ENCODE results near the gene KCNIP1. TPM values are rescaled to one million over a fixed set of nuclear protein-coding genes. Genes with fewer than 3 reads are reported as not detected.

Gene KCNIP1
- polyA plus RNA-seq, 1 of the 3 experiments (the other 2 are of a cell fraction), result 1.3 TPM

- H3K27me3 ChIP-seq (ENCODE audit: insufficient read depth), result no peaks in the 10 kb centered on the region
- H3F3A ChIP-seq (replicated peaks; ENCODE audit: insufficient read depth), result no peaks in the 10 kb centered on the region
- H4K20me1 ChIP-seq (ENCODE audit: insufficient read depth), result no peaks in the 10 kb centered on the region
- no peaks in the 10 kb centered on the region for H3K36me3 ChIP-seq (replicated peaks in 1 of 2; ENCODE audit: control insufficient read depth in 1 of 2, insufficient read depth in 2 of 2, low read length in 1 of 2)
- CTCF ChIA-PET, result interaction anchor here (0.5 to 14.2 kb wide), 44 partner anchors 9 to 640 kb away, joined by 3 to 511 read pairs (median 5); partner anchors contain the start of gene GABRP
- H3K4me1 ChIP-seq (ENCODE audit: control insufficient read depth in 1 of 2, insufficient read depth in 2 of 2, low read depth in 1 of 2, low read length in 1 of 2), result peaks cover 0 to 42% of the 10 kb centered on the region in 2 experiments; a peak in 2 of 4 replicates
- POLR2A ChIA-PET, result interaction anchor here (2.9 kb wide), 1 partner anchor 48 kb away, joined by 12 read pairs; no protein-coding TSS in a partner anchor
- peak overlapping the region; percentile 81; the same call in 1 of the 2 replicates for H3K4me2 ChIP-seq
- no peak overlapping the region for H3K9ac ChIP-seq
- H2AFZ ChIP-seq (ENCODE audit: low read depth), result no peak overlapping the region
- H3K27ac ChIP-seq (ENCODE audit: low read depth in 2 of 2, low read length in 1 of 2), result no peak overlapping the region
- DNase-seq, result no peak
- no peaks in the 10 kb centered on the region for H3K9me3 ChIP-seq
- 21% methylated on average over 12 of the region's 12 CpGs for WGBS (ENCODE audit: low lambda C conversion rate)
- H3K4me3 ChIP-seq (ENCODE audit: low read depth in 2 of 2, low read length in 1 of 2), result no peak overlapping the region
- H3K9me2 ChIP-seq, result no peaks in the 10 kb centered on the region
- TF ChIP-seq REST (IDR thresholded peaks at IDR 0.05; ENCODE audit: low read depth, low read length), result no peak
- TF ChIP-seq, protein P1, sequence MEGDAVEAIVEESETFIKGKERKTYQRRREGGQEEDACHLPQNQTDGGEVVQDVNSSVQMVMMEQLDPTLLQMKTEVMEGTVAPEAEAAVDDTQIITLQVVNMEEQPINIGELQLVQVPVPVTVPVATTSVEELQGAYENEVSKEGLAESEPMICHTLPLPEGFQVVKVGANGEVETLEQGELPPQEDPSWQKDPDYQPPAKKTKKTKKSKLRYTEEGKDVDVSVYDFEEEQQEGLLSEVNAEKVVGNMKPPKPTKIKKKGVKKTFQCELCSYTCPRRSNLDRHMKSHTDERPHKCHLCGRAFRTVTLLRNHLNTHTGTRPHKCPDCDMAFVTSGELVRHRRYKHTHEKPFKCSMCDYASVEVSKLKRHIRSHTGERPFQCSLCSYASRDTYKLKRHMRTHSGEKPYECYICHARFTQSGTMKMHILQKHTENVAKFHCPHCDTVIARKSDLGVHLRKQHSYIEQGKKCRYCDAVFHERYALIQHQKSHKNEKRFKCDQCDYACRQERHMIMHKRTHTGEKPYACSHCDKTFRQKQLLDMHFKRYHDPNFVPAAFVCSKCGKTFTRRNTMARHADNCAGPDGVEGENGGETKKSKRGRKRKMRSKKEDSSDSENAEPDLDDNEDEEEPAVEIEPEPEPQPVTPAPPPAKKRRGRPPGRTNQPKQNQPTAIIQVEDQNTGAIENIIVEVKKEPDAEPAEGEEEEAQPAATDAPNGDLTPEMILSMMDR (IDR thresholded peaks at IDR 0.05), result no peak
- no peak for TF ChIP-seq SMC3 (IDR thresholded peaks at IDR 0.05; ENCODE audit: low read depth, low read length)
- no peak for TF ChIP-seq FOSL2 (IDR thresholded peaks at IDR 0.05; ENCODE audit: borderline replicate concordance, low read depth)
- TF ChIP-seq CHD2 (IDR thresholded peaks at IDR 0.05; ENCODE audit: low read length, partially characterized antibody), result no peak
- TF ChIP-seq, protein P2, sequence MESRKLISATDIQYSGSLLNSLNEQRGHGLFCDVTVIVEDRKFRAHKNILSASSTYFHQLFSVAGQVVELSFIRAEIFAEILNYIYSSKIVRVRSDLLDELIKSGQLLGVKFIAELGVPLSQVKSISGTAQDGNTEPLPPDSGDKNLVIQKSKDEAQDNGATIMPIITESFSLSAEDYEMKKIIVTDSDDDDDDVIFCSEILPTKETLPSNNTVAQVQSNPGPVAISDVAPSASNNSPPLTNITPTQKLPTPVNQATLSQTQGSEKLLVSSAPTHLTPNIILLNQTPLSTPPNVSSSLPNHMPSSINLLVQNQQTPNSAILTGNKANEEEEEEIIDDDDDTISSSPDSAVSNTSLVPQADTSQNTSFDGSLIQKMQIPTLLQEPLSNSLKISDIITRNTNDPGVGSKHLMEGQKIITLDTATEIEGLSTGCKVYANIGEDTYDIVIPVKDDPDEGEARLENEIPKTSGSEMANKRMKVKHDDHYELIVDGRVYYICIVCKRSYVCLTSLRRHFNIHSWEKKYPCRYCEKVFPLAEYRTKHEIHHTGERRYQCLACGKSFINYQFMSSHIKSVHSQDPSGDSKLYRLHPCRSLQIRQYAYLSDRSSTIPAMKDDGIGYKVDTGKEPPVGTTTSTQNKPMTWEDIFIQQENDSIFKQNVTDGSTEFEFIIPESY (IDR thresholded peaks at IDR 0.05; ENCODE audit: borderline replicate concordance, low read depth), result no peak
- no peak for TF ChIP-seq MXI1 (IDR thresholded peaks at IDR 0.05; ENCODE audit: low read depth, low read length)
- TF ChIP-seq TCF12 (IDR thresholded peaks at IDR 0.05), result no peak
- no peak for TF ChIP-seq MAX (IDR thresholded peaks at IDR 0.05; ENCODE audit: low read depth)
- TF ChIP-seq ELF1 (IDR thresholded peaks at IDR 0.05), result no peak
- TF ChIP-seq NRF1 (IDR thresholded peaks at IDR 0.05; ENCODE audit: low read depth, low read length), result no peak
- TF ChIP-seq, protein P3, sequence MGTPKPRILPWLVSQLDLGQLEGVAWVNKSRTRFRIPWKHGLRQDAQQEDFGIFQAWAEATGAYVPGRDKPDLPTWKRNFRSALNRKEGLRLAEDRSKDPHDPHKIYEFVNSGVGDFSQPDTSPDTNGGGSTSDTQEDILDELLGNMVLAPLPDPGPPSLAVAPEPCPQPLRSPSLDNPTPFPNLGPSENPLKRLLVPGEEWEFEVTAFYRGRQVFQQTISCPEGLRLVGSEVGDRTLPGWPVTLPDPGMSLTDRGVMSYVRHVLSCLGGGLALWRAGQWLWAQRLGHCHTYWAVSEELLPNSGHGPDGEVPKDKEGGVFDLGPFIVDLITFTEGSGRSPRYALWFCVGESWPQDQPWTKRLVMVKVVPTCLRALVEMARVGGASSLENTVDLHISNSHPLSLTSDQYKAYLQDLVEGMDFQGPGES (IDR thresholded peaks at IDR 0.05; ENCODE audit: low read depth, low read length), result no peak
- no peak for TF ChIP-seq EZH2phosphoT487 (IDR thresholded peaks at IDR 0.05; ENCODE audit: borderline replicate concordance, low read depth)
- TF ChIP-seq FOXJ3 (CRISPR knock-in tag; IDR thresholded peaks at IDR 0.05), result no peak
- TF ChIP-seq GABPA (IDR thresholded peaks at IDR 0.05; ENCODE audit: low read depth), result no peak
- no peak for TF ChIP-seq MEF2A (IDR thresholded peaks at IDR 0.05; ENCODE audit: borderline replicate concordance, low read depth)
- TF ChIP-seq, protein P4, sequence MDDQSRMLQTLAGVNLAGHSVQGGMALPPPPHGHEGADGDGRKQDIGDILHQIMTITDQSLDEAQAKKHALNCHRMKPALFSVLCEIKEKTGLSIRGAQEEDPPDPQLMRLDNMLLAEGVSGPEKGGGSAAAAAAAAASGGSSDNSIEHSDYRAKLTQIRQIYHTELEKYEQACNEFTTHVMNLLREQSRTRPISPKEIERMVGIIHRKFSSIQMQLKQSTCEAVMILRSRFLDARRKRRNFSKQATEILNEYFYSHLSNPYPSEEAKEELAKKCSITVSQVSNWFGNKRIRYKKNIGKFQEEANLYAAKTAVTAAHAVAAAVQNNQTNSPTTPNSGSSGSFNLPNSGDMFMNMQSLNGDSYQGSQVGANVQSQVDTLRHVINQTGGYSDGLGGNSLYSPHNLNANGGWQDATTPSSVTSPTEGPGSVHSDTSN (IDR thresholded peaks at IDR 0.05), result no peak
- no peak for TF ChIP-seq JUND (IDR thresholded peaks at IDR 0.05)
- no peaks in the 10 kb centered on the region for H3K79me2 ChIP-seq (ENCODE audit: insufficient read depth)
Observed at GRCh38 chr5:170743876-170744212, 240.0 kb downstream of the KCNIP1 start.

Data from SK-N-SH (cell line).